Ureter (tissue), 1 donor: Measurements from ENCODE around the gene GCLM. TPM values are rescaled to one million over a fixed set of nuclear protein-coding genes. Genes with fewer than 3 reads are reported as not detected.
"Not testable (repeated sequence)": the region's sequence is repeated elsewhere in the genome, so short reads cannot be mapped to it uniquely, and the experiment has no call there.

Source experiments
- DNase-seq: peaks from one replicate; pipeline ENCODE4 v3.0.0-alpha.2; 2020; ENCODE audit warnings: low spot score
- total RNA-seq: library from RNA; stranded (reverse); gene quantifications from one replicate; pipeline ENCODE4 v1.2.4, GENCODE V29; 2023
- donor health status: DM: yes; HTN: yes; CAD: no.

The GCLM gene, protein sequence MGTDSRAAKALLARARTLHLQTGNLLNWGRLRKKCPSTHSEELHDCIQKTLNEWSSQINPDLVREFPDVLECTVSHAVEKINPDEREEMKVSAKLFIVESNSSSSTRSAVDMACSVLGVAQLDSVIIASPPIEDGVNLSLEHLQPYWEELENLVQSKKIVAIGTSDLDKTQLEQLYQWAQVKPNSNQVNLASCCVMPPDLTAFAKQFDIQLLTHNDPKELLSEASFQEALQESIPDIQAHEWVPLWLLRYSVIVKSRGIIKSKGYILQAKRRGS
- 12.6 TPM for total RNA-seq

DNA sequence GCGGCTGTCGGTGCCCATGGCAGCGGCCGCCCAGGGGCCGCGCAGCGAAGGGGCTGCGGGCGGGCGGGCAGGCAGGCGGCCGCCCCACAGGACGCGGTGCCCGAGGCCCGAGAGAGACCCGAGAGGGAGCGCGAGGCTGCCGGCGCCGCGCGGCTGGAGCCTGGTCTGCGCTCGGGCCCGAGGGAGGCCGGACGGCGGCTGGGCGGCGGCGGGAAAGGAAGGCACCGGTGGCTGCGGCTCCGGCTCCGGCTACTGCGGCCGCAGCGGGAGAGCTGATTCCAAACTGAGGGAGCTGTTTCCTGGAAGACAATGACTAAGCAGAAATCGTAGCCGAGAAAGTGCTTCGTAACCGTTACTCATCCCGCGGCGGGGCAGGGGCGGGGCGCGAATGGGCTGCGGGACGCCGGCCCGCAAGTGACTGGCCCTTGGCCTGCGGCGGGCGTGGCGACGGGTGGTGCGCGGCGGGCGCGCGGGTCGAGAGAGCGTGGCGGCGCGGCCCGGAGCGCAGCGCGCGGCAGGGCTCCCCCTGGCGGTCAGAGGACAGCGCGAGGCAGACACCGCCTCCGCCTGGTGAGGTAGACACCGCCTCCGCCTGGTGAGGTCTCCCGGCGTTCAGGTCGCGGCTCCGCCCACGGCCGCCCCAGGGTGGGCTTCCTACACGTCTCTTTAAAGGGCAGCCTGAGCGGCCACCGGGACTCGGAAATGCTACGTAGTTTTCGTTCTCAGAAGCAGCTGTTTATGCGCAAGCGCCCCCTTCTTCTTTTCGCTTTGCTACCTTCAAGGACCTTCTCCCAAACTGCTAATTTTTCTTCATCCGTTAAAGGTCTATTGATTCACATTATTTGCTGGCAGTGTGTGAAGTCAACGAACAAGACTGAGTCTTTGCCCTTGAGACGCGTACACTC lies at the start of gene GCLM:
TSS of gene GCLM (minus strand) at position 285 of the 905 bp plus-strand sequence. CDS start at position 18, 267 bp downstream.
- peak; percentile 86 for DNase-seq

DNA sequence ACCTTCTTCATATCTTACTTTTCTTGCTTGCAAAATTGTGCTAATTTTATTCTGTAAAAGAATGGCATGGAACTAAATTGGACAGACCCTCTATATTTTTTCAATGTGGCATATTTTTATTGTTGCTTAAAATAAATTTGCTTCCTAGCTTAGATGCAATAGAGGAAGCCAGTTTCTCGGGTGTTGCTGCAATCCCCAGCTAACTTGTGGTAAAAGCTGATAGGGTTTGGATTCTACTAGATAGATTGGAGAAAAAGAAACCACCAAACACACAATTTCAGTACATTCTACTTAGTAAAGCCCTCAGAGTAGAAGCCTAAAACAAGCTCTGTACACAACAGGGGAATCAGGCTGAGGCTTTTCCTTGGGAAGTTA lies 49.5 kb upstream of the GCLM start:
- DNase-seq: no peak

DNA sequence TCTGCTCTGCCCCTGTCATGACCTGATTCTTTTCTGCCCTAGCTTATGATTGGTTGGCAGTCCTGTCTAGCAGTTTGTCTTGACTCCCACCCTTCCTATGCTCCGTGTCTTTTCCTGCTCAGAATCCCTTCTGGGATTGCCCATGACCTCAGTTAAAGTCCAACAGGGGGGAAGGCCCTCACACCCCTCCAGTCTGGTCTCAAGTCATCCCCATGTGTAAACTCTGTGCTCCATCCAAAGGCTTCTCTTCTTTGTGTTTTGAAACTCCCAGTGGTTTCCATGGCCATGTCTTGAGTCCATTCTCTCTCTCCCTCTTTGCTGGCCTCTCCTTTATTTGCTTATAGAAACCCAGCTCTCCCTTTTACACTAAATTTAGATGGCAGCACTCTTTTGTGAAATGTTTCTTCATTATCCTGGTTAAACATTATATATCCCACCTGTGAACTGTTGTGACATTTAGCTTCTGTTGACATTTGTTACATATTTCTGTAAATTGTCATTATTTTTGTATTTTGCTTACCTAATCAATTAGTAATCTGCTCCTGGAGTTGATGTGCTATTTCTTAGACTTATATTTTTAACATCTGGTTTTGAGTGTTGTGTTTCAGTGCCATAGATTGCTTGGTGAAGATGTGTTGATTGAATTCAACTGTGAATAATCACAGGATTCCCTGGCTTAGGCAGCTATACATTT lies 48.9 kb upstream of the GCLM start:
- DNase-seq: no peak

DNA sequence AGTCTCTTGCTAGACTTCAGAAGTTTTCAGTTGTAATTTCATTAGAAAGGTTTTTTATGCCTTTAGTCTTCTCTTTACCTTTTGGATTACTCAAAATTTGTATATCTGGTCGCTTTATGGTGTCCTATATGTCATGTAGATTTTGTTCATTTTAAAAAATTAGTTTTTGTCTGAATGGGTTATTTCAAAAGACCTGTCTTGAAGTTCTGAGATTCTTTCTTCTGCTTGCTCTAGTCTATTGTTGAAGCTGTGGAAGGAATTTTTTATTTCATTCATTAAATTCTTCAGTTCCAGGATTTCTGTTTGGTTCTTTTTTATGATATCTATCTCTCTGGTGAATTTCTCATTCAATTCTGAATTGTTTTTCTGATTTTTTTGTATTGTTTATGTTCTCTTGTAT lies 46.5 kb upstream of the GCLM start:
- no peak for DNase-seq

DNA sequence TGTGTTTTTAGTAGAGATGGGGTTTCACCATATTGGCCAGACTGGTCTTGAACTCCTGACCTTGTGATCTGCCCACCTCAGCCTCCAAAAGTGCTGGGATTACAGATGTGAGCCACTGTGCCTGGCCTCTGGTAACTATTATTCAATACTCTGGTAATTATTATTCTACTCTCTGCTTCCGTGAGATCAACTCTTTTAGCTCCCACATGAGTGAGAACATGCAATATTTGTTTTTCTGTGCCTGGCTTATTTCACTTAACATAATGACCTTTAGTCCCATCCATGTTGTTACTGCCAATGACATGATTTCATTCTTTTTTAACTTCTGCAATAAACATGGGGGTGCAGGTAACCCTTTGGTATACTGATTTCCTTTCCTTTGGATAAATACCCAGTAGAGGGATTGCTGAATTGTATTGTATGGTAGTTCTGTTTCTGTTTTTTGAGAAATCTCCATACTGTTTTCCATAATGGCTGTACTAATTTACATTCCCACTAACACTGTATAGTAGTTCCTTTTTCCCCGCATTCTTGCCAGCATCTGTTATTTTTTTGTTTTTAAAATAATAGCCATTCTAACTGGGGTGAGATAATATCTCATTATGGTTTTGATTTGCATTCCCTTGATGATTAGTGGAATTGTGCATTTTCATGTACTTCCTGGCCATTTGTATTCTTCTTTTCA lies 37.9 kb upstream of the GCLM start:
- DNase-seq: not testable (repeated sequence)

DNA sequence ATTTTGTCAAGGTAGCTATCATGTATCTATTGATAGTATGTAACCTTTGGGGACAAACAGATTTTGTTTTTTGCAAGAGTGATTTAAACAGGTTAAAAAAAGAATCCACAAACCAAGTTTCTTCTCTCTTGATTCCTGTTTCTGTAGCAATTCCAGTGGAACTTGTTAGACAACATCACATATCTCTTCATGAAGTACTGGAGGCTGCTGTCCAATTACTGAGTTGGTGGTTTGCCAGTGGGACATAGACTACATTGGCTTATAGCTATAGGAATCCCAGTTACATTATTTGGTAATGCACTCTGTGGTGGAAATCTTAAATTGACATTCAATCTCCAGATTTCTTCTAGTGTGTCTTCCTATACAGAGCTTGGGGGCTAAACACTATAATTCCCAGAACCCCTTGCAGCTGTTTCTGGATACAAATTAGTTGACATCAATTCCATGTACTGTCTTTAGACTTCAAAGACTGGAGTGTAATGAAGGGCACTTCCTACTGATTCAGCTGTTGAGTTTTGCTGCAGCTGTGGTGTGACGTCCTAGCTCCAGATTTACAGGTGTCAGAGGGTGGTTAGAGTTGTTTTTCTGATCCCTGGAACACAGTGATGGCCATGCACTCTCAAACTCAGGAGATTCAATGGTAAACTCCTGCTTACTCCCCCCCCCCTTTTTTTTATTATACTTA lies 29.4 kb upstream of the GCLM start:
- no peak for DNase-seq

DNA sequence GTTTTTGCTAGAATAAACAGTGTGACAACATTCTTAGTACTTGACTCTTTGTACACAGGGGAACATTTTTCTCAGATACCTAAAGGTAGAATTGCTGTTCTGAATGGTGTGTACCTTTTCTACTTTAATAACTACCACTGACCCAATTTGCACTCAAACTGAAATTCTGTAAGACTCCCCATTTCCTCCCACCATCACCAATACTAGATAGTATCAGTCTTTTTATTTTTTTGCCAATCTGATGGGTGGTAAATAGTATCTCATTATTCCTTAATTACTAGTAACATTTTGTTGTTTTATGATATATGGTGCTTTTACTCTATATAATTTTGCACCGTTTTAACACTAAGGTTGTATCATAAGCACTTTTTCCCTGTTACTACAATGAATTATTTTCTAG lies 28.8 kb upstream of the GCLM start:
- DNase-seq: no peak

DNA sequence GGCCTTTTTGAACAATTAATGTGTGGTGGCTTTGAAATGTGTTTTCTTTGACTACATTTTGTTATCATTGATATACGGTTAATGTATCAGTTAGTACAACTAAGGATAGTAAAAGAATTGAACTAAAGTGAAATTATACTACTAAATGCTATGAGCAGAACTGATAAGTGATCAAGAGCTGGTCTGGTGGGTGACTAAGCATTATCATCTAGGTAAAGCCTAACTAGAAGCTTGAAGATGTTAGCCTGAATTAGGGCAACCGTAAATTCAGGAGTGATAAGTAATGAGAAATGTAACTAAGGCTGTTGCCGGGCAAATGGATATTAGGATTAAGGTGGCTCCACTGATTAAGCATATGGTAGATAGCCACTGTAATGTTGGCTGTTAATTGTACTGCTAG lies 16.0 kb upstream of the GCLM start:
- no peak for DNase-seq

DNA sequence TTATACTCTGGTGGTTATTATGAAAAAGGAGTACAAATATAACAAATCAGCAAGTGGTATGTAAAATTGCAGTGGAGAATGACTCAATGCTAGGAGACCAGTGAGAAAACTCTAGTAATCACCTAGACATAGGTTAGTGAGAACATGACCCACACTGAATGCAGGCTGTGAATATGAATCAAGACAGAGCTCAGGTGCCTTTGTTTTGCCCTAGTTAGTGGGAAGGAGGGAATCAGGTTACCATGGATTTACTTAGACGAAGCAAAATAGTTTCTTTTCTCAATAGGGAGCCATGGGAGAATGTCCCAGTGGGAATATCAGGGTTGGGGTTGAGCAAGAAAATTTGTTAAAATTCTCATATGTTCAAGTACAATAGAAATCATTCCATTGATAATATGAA lies 10.6 kb upstream of the GCLM start:
- DNase-seq: no peak

DNA sequence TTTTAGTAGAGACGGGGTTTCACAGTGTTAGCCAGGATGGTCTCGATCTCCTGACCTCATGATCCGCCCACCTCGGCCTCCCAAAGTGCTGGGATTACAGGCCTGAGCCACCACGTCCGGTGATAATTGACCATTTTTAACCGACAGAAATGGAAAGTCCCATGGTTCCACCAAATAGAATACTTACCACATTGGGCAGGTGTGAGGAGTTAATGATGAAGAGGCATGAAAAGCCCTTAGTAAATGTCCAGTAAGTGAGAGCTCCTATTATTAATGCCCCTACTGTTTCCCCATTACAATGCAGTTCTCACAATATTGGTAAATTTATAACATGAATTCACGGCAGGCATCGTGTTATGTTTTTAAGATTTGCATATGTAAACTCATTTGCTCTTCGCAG lies 8.1 kb upstream of the GCLM start:
- no peak for DNase-seq

DNA sequence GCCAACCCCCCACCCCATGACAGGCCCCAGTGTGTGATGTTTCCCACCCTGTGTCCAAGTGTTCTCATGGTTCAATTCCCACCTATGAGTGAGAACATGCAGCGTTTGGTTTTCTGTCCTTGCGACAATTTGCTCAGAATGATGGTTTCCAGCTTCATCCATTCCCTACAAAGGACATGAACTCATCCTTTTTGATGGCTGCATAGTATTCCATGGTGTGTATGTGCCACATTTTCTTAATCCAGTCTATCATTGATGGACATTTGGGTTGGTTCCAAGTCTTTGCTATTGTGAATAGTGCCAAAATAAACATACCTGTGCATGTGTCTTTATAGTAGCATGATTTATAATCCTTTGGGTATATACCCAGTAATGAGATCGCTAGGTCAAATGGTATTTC lies 1.6 kb upstream of the GCLM start:
- not testable (repeated sequence) for DNase-seq

DNA sequence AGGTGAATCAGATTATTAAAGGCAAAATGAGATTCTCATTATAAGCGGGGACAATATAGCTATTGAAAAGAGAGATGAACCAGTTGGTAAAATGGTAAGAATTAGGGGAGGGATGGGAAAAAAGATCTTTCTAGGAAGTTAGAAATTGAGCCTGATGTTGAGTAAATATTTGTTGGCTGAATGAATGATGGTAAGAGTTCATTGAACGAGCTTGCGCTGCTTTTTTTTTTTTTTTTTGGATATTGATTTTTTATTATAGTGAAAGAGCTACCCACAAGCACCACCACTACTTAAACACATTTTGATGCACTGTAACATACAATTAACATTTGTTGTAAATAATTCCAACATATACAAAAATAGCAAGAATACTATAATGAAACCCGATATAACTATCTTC lies 1.1 kb upstream of the GCLM start:
- DNase-seq: no peak

DNA sequence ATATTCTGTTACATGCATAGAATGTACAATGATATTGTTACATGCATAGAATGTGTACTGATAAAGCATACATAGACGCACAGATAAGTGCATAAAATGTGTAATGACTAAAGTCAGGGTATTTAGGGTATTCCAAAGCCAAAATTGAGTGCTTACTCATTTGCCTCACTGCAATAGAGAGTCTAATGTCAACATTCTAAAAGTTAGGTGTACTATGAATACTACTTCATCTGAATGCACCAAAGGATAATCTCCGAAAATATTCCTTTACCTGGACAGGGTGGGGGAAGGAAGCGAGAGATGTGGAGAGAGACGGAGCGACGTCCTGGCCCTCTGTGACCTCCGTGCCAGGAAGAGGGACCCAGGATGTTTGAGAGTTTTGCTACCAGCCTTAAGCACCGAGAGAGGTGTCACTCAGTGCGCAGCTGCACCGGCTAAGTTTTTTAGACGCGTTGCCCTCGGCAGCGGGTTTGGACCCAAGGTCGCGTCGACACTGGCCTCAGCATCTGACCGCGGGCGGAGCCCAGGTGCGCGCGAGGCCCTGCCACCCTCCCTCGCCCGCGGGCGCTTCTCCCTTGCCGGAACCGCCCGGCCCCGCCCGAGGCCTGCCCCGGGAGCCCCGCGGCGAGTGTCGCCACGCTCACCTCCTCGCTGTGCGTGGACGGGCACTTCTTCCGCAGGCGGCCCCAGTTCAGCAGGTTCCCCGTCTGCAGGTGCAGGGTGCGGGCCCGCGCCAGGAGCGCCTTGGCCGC lies 660 bp downstream of the GCLM start:
- DNase-seq: peak; percentile 46

DNA sequence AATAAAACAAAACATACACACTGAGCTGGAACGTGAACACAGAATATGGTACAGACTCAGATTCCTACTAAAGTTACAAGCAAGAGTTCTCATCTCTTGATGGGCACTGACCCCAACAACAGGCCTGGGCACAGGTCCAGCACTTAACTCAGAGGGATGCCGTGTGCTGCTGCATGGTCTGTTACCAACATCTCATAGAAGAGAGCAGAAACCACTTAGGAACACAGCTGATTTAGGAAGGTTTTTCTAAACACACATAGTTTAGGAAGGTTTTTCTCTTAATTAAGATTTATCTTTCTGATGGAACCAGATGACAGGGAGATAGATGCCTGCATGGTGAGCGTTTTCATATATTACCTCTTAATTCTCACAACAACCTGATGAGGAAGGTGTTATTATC lies 1.5 kb downstream of the GCLM start:
- no peak for DNase-seq

DNA sequence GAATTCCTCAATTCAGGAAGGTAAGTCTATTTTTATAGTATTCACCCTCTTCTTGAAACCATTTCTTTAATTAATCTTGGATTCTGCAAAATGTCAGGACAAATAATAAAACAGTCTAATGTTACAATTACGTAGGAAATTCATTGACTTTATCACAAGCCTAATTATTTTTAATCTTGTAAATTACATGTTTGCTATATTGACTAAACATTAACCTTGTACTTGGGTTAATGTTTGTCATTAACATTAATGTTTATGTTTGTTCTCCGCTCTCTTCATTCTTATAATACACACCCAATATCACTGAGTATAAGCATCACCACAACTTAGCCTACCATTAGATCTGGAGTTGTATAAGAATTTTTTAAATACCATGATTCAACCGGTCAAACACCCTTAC lies 2.8 kb downstream of the GCLM start:
- DNase-seq: no peak

DNA sequence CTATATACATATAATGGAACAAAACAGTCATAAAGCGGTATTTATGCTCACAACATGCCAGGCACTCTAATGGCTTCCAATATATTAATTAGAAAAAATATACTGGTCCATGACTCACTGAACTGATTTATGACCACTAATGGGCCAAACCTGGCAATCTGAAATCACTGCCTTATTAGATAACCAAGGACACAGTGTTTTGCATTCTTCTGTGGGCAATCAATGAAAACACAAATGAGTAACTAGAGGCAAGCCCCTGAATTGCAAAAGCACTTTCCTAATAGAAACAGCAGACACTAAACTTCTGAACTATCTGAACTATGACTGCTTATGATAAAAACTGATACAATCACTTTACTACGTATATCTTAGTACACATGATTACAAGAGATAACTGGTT lies 3.5 kb downstream of the GCLM start:
- no peak for DNase-seq

DNA sequence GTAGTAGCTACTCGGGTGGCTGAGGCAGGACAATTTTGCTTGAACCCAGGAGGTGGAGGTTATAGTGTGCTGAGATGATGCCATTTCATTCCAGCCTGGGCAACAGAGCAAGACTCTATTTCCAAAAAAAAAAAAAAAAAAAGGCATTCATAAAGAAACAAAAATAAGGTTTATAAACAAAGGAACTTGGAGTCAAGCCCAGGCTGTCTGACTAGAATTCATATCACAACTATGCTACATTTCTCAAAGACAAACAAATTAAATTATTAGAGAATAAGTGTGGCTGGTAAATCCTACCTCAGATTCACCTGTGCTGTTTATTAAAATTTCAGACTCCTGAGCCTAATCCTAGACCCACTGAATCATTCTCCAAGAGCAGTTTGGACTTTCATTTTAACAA lies 4.2 kb downstream of the GCLM start:
- no peak for DNase-seq

DNA sequence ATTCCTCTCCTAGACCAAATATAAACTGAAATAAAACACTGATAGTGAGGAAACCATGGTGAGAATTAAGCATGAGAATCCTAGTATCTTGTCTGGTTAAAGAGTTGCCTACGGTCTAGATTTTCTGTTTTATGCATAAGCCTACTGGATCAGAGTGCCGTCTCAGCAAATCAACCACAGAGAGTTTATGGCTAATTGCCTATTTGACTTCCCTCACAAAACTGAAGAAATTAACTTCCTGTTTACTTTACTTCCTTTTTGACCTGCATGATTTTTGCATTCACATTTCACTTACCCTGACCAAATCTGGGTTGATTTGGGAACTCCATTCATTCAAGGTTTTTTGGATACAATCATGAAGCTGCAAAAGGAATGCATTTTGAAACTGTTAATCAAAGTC lies 5.0 kb downstream of the GCLM start:
- DNase-seq: no peak

DNA sequence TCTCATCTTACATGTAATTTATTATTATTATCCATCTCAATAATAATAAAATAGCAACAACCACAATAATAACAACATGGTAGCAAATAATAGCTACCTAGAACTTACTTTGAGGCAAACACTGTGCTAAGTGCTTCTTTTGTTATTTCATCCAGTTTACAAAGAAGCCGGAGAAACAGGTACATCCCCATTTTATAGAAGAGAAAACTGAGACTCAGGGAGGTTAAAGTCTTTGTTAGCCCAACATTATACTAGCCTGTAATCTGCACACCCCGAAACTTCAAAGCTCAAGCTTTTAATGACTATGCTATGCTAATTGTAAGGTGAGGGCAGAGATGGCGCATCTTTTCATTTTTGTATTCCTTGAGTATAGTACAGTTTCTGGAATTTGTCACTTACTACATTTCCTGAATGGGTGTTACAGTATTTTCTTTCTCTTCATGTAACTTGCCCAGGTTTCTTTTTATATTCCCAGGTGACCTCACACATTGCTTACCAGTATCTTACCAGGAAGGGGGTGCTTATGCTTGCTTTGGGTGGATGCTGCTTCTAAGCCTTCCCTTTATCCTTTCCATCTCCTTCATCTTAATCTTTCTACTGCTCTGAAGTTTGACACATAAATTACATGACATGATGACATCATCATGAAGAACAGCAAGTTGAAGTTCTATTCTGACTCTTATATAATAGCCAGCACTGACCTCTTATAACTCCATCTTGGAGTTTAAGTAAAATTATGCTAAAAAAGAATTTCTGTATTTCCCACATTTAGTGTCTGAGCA lies 8.3 kb downstream of the GCLM start:
- DNase-seq: no peak
